GM23338 (cell line): ENCODE results near the gene UBE2E2. TPM values are rescaled to one million over a fixed set of nuclear protein-coding genes. Genes with fewer than 3 reads are reported as not detected.

ENCODE experiments used
- ATAC-seq: fragments of 200-7000 bp; cut with Tn5 transposase; 3 replicates; pipeline ENCODE4 v1.9.1; 2020
- DNase-seq: peaks from one replicate; pipeline ENCODE4 v3.0.0-alpha.2; 2015; ENCODE audit warnings: low spot score
- H2AFZ ChIP-seq: fragments of 200-600 bp; sonication (generic); 2 replicates; pipeline ENCODE4 v1.8.0; 2016; ENCODE audit warnings: antibody characterized with exemption, mild to moderate bottlenecking, moderate library complexity
- H3F3A ChIP-seq: fragments of 200-600 bp; sonication (generic); replicated peaks from 2 replicates; pipeline ENCODE4 v1.8.0; 2017; ENCODE audit warnings: antibody characterized with exemption, mixed run types, low read depth
- H3K27ac ChIP-seq: fragments of 200-600 bp; sonication (generic); 2 replicates; pipeline ENCODE4 v1.6.1; 2016; ENCODE audit warnings: low read depth
- H3K27me3 ChIP-seq: fragments of 200-600 bp; sonication (generic); 2 replicates; pipeline ENCODE4 v1.8.0; 2016; ENCODE audit warnings: mild to moderate bottlenecking, mixed run types, moderate library complexity; ENCODE audit not compliant: insufficient read depth
- H3K36me3 ChIP-seq: fragments of 200-600 bp; sonication (generic); 2 replicates; pipeline ENCODE4 v1.8.0; 2016; ENCODE audit warnings: mild to moderate bottlenecking; ENCODE audit not compliant: insufficient read depth
- H3K4me1 ChIP-seq: fragments of 200-600 bp; sonication (generic); 2 replicates; pipeline ENCODE4 v1.8.0; 2016; ENCODE audit warnings: mild to moderate bottlenecking, moderate library complexity; ENCODE audit not compliant: insufficient read depth
- H3K4me2 ChIP-seq: fragments of 200-600 bp; sonication (generic); 2 replicates; pipeline ENCODE4 v1.7.1; 2017; ENCODE audit warnings: mixed run types
- H3K4me3 ChIP-seq: fragments of 200-600 bp; sonication (generic); 2 replicates; pipeline ENCODE4 v1.6.1; 2016; ENCODE audit warnings: mixed run types
- H3K79me2 ChIP-seq: fragments of 200-600 bp; sonication (generic); replicated peaks from 2 replicates; pipeline ENCODE4 v1.8.0; 2017; ENCODE audit warnings: mild to moderate bottlenecking; ENCODE audit not compliant: insufficient read depth
- H3K9me2 ChIP-seq: fragments of 200-600 bp; sonication (generic); 2 replicates; pipeline ENCODE4 v1.8.0; 2017; ENCODE audit not compliant: insufficient read depth
- H4K20me1 ChIP-seq: fragments of 200-600 bp; sonication (generic); replicated peaks from 2 replicates; pipeline ENCODE4 v1.8.0; 2017; ENCODE audit warnings: mild to moderate bottlenecking; ENCODE audit not compliant: insufficient read depth
- H3K27ac Mint-ChIP-seq: 2 replicates; pipeline ENCODE4 v1.8.0; 2020; ENCODE audit warnings: inconsistent platforms, mild to moderate bottlenecking, moderate library complexity, mixed read lengths
- H3K27me3 Mint-ChIP-seq: 3 replicates; pipeline ENCODE4 v1.8.0; 2022; ENCODE audit warnings: low read depth, mild to moderate bottlenecking, moderate library complexity, mixed read lengths, inconsistent platforms; ENCODE audit not compliant: insufficient read depth, poor library complexity
- H3K36me3 Mint-ChIP-seq: 3 replicates; pipeline ENCODE4 v1.8.0; 2021; ENCODE audit warnings: low read depth, mild to moderate bottlenecking, inconsistent platforms, moderate library complexity, mixed read lengths
- H3K4me1 Mint-ChIP-seq: 3 replicates; pipeline ENCODE4 v1.8.0; 2020; ENCODE audit warnings: mild to moderate bottlenecking, inconsistent platforms, mixed read lengths
- H3K4me3 Mint-ChIP-seq: 3 replicates; pipeline ENCODE4 v1.8.0; 2021; ENCODE audit warnings: moderate library complexity, mild to moderate bottlenecking, inconsistent platforms, mixed read lengths
- H3K9me3 Mint-ChIP-seq: 3 replicates; pipeline ENCODE4 v1.8.0; 2020; ENCODE audit warnings: moderate library complexity, mild to moderate bottlenecking, inconsistent platforms, mixed read lengths
- JUNB ChIP-seq: IDR thresholded peaks from one replicate; pipeline ENCODE4 v1.6.1; 2016; ENCODE audit warnings: antibody characterized with exemption; ENCODE audit not compliant: unreplicated experiment
- REST ChIP-seq: IDR thresholded peaks from one replicate; pipeline ENCODE4 v1.6.1; 2018; ENCODE audit warnings: antibody characterized with exemption; ENCODE audit not compliant: unreplicated experiment
- STAT1 ChIP-seq: IDR thresholded peaks from one replicate; pipeline ENCODE4 v1.6.1; 2016; ENCODE audit warnings: antibody characterized with exemption; ENCODE audit not compliant: unreplicated experiment
- ZNF331 ChIP-seq: fragments of 250-450 bp; sonication (Bioruptor Pico); IDR thresholded peaks from 2 replicates; pipeline ENCODE4 v1.5.0; 2020; ENCODE audit warnings: low read depth, mild to moderate bottlenecking, moderate library complexity
- ZNF462 ChIP-seq: fragments of 250-450 bp; sonication (Bioruptor Pico); IDR thresholded peaks from 2 replicates; pipeline ENCODE4 v1.5.0; 2020; ENCODE audit warnings: mild to moderate bottlenecking, moderate library complexity
- polyA plus RNA-seq: library from polyadenylated mRNA; unstranded; fragments of >200 nt; fragmentation: Nextera tagmentation; extraction: Ambion mirVana; gene quantifications from 2 replicates; pipeline ENCODE4 v1.2.1, GENCODE V29; 2016
- total RNA-seq: library from RNA; depleted of rRNA; stranded (reverse); fragments of >200 nt; shearing (Covaris generic); gene quantifications from 2 replicates; pipeline ENCODE4 v1.2.3, GENCODE V29; 2014
- TF ChIP-seq, protein P1 (sequence below): IDR thresholded peaks from 2 replicates; pipeline ENCODE4 v1.6.1; 2016; ENCODE audit warnings: antibody characterized with exemption

UBE2E2 gene
- total and polyA plus RNA-seq, 2 experiments from 2014 or later, result 86.9 to 169 TPM

DNA sequence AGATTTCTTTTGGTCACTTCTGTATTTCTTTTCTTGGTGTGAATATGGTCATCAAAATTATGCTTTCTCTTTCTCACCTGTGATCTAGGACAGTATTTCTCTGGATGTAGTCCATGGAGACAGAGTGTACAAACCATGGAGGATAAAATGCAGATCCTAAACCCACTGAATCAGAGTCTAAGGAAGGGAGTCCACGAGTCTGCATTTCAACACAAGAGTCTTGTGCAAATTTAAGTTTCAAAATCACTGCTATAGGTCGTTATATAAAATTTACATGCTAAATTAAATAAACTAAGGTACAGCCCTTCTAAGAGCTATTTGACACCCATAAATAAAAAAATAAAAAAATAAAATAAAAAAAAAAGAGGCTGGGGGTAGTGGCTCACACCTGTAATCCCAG, 17.3 kb upstream of the UBE2E2 start (continued):
- TF ChIP-seq STAT1, result no peak
- TF ChIP-seq REST, result no peak

DNA sequence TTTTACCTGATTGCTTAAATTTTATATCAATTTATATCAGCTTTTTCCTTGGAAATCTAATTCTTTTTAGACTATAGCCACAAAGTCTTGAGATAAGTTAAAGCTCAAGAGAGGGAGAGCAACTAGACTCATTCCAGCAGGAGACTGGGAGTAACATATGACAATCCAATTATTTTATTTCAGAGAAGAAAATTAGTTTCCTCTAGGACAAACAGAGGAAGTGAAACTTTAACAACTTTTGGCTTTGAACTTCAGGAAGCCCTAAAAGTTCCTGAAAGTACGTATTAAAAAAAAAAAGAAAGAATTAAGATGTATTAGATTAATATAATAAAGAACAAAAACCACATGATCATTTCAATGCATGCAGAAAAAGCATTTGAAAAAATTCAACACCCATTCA, 13.9 kb upstream of the UBE2E2 start:
- H3K9me3 Mint-ChIP-seq, result no peaks in the 10 kb centered on the region
- TF ChIP-seq JUNB (no peak), STAT1 (no peak), ZNF462 (CRISPR knock-in tag) (no peak), ZNF331 (CRISPR knock-in tag) (no peak)
- TF ChIP-seq, protein P1, sequence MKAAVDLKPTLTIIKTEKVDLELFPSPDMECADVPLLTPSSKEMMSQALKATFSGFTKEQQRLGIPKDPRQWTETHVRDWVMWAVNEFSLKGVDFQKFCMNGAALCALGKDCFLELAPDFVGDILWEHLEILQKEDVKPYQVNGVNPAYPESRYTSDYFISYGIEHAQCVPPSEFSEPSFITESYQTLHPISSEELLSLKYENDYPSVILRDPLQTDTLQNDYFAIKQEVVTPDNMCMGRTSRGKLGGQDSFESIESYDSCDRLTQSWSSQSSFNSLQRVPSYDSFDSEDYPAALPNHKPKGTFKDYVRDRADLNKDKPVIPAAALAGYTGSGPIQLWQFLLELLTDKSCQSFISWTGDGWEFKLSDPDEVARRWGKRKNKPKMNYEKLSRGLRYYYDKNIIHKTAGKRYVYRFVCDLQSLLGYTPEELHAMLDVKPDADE, result no peak
- no peak overlapping the region for H2AFZ ChIP-seq
- no peak overlapping the region for H3K27ac Mint-ChIP-seq
- no peaks in the 10 kb centered on the region for H3K9me2 ChIP-seq
- H3K36me3 Mint-ChIP-seq, result no peaks in the 10 kb centered on the region
- H3K27me3 ChIP-seq, result no peaks in the 10 kb centered on the region
- no peak overlapping the region for H3K27ac ChIP-seq
- H3K4me1 Mint-ChIP-seq, result peaks cover 9% of the 10 kb centered on the region
- H3F3A ChIP-seq, result no peaks in the 10 kb centered on the region
- no peak overlapping the region for H3K4me3 Mint-ChIP-seq
- ATAC-seq (no peak), DNase-seq (no peak)
- no peaks in the 10 kb centered on the region for H3K79me2 ChIP-seq
- no peak overlapping the region for H3K4me3 ChIP-seq
- H3K4me1 ChIP-seq, result peaks cover under 1% of the 10 kb centered on the region; the same call in 1 of the 2 replicates
- no peak overlapping the region for H3K4me2 ChIP-seq
- H3K27me3 Mint-ChIP-seq, result no peaks in the 10 kb centered on the region
- no peaks in the 10 kb centered on the region for H3K36me3 ChIP-seq
- no peaks in the 10 kb centered on the region for H4K20me1 ChIP-seq
